DND-41 (cell line): Measurements from ENCODE around the gene MRPL20.
"Not testable (repeated sequence)": the region's sequence is repeated elsewhere in the genome, so short reads cannot be mapped to it uniquely, and the experiment has no call there.

Source experiments
- ATAC-seq: fragments of 200-7000 bp; cut with Tn5 transposase; 3 replicates; pipeline ENCODE4 v1.9.1; 2021; ENCODE audit warnings: low read depth; ENCODE audit not compliant: insufficient read depth
- DNase-seq: peaks from one replicate; pipeline ENCODE4 v3.0.0-alpha.2; 2020
- H2AFZ ChIP-seq: 2 replicates; pipeline ENCODE4 v1.6.0; 2012; ENCODE audit warnings: low read depth, low read length
- H3K27ac ChIP-seq: 2 replicates; pipeline ENCODE4 v1.5.1; 2012; ENCODE audit warnings: low read length, inconsistent platforms
- H3K27me3 ChIP-seq: fragments of 200-600 bp; sonication (generic); 2 replicates; pipeline ENCODE4 v1.6.0; 2012; ENCODE audit warnings: low read length, mild to moderate bottlenecking, inconsistent platforms; ENCODE audit not compliant: insufficient read depth, poor library complexity
- H3K36me3 ChIP-seq: 2 replicates; pipeline ENCODE4 v1.5.1; 2012; ENCODE audit warnings: low read length, inconsistent platforms; ENCODE audit not compliant: insufficient read depth
- H3K4me1 ChIP-seq: 2 replicates; pipeline ENCODE4 v1.5.1; 2012; ENCODE audit warnings: mild to moderate bottlenecking, low read length; ENCODE audit not compliant: insufficient read depth
- H3K4me2 ChIP-seq: 2 replicates; pipeline ENCODE4 v1.6.0; 2012; ENCODE audit warnings: mild to moderate bottlenecking, moderate library complexity, low read length, inconsistent platforms; ENCODE audit not compliant: insufficient read depth
- H3K4me3 ChIP-seq, 2 experiments: fragments of 200-600 bp in 1 of 2; shearing (Covaris generic) in 1 of 2; 2 replicates each; pipeline ENCODE4 v1.5.1; 2012 to 2016; ENCODE audit warnings: inconsistent platforms in 2 of 2, low read length in 2 of 2, mild to moderate bottlenecking in 2 of 2, low read depth in 1 of 2, moderate library complexity in 1 of 2
- H3K79me2 ChIP-seq: 2 replicates; pipeline ENCODE4 v1.6.0; 2012; ENCODE audit warnings: low read length, inconsistent platforms; ENCODE audit not compliant: insufficient read depth
- H3K9ac ChIP-seq: 2 replicates; pipeline ENCODE4 v1.6.0; 2012; ENCODE audit warnings: low read depth, mild to moderate bottlenecking, inconsistent platforms, low read length, moderate library complexity
- H3K9me3 ChIP-seq: 2 replicates; pipeline ENCODE4 v1.5.1; 2012; ENCODE audit warnings: low read length, moderate library complexity, mild to moderate bottlenecking, inconsistent platforms; ENCODE audit not compliant: insufficient read depth, severe bottlenecking
- H4K20me1 ChIP-seq: 2 replicates; pipeline ENCODE4 v1.6.0; 2012; ENCODE audit warnings: low read length; ENCODE audit not compliant: insufficient read depth
- EZH2 ChIP-seq: IDR thresholded peaks from 3 replicates; pipeline ENCODE4 v1.6.1; 2012; ENCODE audit warnings: borderline replicate concordance, low read depth, mild to moderate bottlenecking, moderate library complexity, low read length, inconsistent platforms; ENCODE audit not compliant: severe bottlenecking
- TF ChIP-seq, protein P1 (sequence below): IDR thresholded peaks from 2 replicates; pipeline ENCODE4 v1.5.1; 2012; ENCODE audit warnings: borderline replicate concordance, low read length, moderate library complexity, mild to moderate bottlenecking; ENCODE audit not compliant: poor library complexity, severe bottlenecking; ENCODE audit errors: extremely low read depth

MRPL20 gene

DNA sequence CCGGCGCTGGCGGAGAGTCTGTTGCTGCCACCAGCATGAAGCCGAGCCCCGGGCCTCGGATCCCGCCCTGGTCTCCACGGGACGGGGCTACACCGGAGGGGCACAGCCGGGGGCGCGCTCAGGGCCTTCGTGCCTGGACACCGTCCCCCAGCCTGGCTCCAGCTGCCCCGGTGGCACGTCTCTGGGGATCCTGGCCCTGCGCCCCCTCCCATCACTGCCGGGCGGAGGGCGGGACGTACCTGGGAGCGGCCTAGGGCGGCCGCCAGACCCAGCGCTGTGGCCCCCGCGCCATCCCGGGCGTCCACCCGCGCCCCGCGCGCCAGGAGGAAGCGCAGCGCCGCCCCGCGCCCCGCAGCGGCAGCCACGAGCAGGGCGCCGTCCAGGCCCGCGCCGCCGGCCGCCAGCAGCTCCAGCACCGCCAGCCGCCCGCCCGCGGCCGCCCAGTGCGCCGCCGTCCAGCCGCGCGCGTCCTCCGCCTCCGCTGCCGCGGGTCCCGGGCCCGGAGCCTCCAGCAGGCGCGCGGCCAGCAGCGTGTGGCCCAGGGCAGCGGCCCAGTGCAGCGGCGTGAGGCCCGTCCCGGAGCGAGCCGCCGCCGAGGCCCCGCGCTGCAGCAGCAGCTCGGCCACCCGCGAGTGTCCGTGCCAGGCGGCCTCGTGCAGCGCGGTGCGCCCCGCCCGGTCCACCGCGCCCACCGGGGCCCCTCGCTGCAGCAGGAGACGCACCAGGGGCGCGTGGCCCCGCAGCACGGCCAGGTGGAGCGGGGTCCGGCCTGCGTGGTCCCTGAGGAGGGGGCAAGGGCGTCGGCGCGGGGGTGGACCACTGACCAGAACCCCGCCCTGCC lies 12.9 kb upstream of the MRPL20 start:
- H3K36me3 ChIP-seq = no peaks in the 10 kb centered on the region
- H2AFZ ChIP-seq = no peak overlapping the region
- no peaks in the 10 kb centered on the region for H3K9me3 ChIP-seq
- no peak for TF ChIP-seq EZH2
- TF ChIP-seq, protein P1, sequence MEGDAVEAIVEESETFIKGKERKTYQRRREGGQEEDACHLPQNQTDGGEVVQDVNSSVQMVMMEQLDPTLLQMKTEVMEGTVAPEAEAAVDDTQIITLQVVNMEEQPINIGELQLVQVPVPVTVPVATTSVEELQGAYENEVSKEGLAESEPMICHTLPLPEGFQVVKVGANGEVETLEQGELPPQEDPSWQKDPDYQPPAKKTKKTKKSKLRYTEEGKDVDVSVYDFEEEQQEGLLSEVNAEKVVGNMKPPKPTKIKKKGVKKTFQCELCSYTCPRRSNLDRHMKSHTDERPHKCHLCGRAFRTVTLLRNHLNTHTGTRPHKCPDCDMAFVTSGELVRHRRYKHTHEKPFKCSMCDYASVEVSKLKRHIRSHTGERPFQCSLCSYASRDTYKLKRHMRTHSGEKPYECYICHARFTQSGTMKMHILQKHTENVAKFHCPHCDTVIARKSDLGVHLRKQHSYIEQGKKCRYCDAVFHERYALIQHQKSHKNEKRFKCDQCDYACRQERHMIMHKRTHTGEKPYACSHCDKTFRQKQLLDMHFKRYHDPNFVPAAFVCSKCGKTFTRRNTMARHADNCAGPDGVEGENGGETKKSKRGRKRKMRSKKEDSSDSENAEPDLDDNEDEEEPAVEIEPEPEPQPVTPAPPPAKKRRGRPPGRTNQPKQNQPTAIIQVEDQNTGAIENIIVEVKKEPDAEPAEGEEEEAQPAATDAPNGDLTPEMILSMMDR = no peak
- no peaks in the 10 kb centered on the region for H3K79me2 ChIP-seq
- no peak overlapping the region for H3K4me3 ChIP-seq
- no peak overlapping the region for H3K9ac ChIP-seq
- no peak overlapping the region for H3K4me2 ChIP-seq
- H3K27me3 ChIP-seq = no peaks in the 10 kb centered on the region
- no peaks in the 10 kb centered on the region for H4K20me1 ChIP-seq
- DNase-seq (no peak), ATAC-seq (no peak)
- no peak overlapping the region for H3K27ac ChIP-seq
- no peaks in the 10 kb centered on the region for H3K4me1 ChIP-seq

DNA sequence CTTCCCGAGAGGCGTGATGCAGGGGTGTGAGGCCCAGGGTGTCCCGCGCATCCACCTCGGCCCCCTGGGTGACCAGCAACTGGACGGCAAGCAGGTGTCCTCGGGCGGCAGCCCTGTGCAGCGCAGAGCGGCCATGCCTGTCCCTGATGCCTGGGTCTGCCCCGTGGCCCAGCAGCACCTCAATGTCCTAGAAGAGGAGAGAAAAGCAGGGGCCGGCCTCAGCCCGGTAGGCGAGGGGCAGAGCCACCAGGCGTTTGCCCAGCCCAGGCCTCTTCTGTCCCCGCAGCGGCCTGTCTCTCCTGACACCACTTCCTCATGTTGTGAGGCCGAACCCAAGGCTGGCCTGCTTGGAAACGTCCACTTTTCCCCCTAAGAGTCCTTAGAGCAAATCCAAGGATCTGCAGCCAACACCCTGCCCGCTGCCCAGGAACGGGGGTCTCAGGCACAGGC lies 12.3 kb upstream of the MRPL20 start:
- no peak overlapping the region for H3K9ac ChIP-seq
- H3K36me3 ChIP-seq = no peaks in the 10 kb centered on the region
- H3K79me2 ChIP-seq = no peaks in the 10 kb centered on the region
- no peak overlapping the region for H3K4me3 ChIP-seq
- no peaks in the 10 kb centered on the region for H3K4me1 ChIP-seq
- no peak for TF ChIP-seq EZH2
- TF ChIP-seq, protein P1 = no peak
- H4K20me1 ChIP-seq = no peaks in the 10 kb centered on the region
- no peaks in the 10 kb centered on the region for H3K9me3 ChIP-seq
- DNase-seq (no peak), ATAC-seq (no peak)
- no peak overlapping the region for H3K27ac ChIP-seq
- no peaks in the 10 kb centered on the region for H3K27me3 ChIP-seq
- no peak overlapping the region for H2AFZ ChIP-seq
- H3K4me2 ChIP-seq = no peak overlapping the region

DNA sequence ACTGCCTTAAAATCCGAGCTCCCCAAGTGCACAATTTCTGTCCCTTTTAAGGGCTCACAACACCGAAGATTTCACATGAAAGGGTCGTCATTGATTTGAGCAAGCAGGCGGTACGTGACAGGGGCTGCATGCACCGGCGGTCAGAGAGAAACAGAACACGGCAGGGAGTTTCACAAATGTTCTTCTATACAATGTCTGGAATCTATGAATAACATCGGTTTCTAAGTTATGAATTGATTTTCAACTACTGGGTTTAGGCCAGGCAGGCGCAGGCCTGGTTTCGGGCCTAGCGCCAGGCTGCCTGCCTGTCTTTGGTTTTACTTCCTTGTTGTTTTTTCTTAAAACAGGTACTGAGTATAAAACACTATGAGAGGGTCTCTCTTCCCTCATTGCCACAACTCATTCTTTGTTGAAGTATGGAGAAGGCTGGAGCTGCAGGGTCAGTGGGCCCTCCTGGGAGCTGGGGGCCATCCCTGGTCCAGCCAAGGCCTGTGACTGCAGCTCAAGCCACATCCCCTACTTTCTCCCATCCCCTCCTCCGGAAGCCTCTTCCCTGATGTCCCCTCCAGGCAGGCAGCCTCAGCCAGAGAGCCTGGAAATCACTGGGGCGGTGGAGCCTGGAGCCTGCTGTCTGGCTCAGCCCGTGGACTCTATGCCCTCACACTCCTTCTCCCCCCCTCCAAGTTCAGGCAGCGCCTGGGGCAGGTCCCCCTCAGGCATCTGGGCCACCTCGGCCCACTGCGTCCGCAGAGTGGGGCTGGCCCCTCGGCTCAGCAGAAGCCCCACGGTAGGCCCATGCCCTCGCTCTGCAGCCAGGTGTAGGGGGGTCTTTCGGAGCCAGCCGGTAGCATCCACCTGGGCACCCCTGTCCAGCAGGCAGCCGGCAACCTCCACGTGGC lies 11.6 kb upstream of the MRPL20 start:
- no peaks in the 10 kb centered on the region for H3K9me3 ChIP-seq
- H4K20me1 ChIP-seq = no peaks in the 10 kb centered on the region
- ATAC-seq = no peak
- no peaks in the 10 kb centered on the region for H3K4me1 ChIP-seq
- no peak overlapping the region for H3K27ac ChIP-seq
- no peaks in the 10 kb centered on the region for H3K79me2 ChIP-seq
- no peaks in the 10 kb centered on the region for H3K36me3 ChIP-seq
- H3K27me3 ChIP-seq = no peaks in the 10 kb centered on the region
- H2AFZ ChIP-seq = no peak overlapping the region
- no peak for DNase-seq
- H3K9ac ChIP-seq = no peak overlapping the region
- no peak overlapping the region for H3K4me3 ChIP-seq
- TF ChIP-seq EZH2 = no peak
- TF ChIP-seq, protein P1 = no peak
- H3K4me2 ChIP-seq = no peak overlapping the region

DNA sequence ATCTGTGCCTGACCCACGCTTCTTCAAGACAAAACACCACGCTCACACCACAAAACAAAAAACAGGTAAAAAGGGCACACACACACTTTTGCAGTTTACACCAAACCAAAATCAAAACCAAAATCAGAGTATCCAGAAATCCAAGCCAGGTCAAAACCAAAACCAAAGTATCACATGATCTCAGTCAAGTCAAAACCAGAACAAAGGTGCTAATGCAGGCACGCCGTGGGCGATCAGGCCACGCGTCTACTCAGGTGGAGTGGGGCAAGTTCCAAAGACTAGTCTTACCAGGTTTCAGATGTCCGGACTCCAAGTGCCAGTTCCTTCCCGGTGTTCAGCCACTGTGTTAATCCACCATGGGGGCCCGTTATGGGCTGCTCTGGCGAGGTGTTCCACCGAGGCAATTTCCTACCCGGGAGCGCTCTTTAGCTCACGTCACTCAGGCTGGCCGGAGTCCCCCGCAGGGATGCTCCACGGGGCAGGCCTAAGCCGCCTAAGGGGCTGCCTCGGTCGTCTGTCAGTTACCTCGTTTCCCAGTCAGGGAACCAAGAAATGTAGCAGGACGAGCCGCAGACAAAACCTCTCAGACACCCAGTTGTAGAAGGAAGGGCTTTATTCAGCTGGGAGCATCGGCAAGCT lies 10.9 kb upstream of the MRPL20 start:
- H3K9me3 ChIP-seq, H3K27me3 ChIP-seq, H3K36me3 ChIP-seq, H2AFZ ChIP-seq, H3K79me2 ChIP-seq, H3K4me2 ChIP-seq, H3K9ac ChIP-seq, H4K20me1 ChIP-seq, H3K4me1 ChIP-seq, H3K27ac ChIP-seq, DNase-seq, H3K4me3 ChIP-seq, ATAC-seq: not testable (repeated sequence)

DNA sequence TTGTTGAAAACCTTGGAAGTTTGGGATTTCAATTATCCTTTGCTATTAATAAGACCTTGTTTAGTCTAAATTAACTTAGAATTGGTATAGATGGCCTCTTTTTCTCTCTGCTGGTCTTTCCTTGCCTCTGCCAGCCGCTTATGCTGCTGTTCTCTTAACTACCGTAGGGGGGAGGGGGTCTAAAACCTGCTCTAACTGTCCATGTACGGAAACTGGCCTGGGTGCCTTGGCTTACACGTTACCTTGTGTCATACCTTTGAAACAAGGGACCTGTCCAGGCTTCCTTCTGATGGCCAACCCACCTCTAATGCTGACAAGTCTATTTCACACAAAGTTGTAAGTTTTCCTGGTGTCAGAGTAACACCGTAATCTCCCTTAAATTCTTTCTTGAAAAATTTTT lies 10.3 kb upstream of the MRPL20 start:
- H3K4me2 ChIP-seq, H3K9me3 ChIP-seq, ATAC-seq, DNase-seq, H3K4me3 ChIP-seq, H2AFZ ChIP-seq, H3K79me2 ChIP-seq, H3K4me1 ChIP-seq, H3K27me3 ChIP-seq, H3K36me3 ChIP-seq, H4K20me1 ChIP-seq, H3K27ac ChIP-seq, H3K9ac ChIP-seq: not testable (repeated sequence)
